Effector CD8-positive, alpha-beta T cell (primary cell): Measurements from ENCODE around the gene TBC1D10A.

Source experiments
- DNase-seq: peaks from one replicate; lab custom pipeline; 2025; lab: John Stamatoyannopoulos, UW

TBC1D10A gene

DNA sequence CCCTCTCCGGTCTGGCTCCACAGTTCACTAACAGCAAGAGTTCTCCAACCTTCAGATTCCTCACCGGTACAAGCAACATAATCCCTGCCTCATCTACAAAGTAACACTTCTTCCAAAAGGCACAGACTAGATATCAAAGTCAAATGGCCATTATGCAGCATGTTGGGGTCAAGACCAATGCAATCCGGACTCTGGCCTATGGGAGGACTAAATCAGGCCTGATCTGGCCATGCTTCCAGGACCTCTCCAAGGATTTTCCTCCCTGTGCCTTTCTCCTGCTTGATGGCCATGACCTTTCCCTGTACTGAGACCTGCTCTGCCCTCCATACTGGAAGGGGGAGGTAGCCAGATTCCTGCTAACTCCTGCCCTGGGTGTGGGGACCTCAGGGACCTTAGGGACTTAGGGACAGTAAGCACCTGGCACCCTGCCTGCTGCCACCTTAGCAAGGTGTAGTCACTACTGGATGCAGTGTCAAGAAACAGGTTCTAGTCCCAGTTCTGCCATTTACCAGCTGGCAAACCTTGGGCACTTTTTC is 6.7 kb downstream of the TBC1D10A start:
- DNase-seq: no peak

DNA sequence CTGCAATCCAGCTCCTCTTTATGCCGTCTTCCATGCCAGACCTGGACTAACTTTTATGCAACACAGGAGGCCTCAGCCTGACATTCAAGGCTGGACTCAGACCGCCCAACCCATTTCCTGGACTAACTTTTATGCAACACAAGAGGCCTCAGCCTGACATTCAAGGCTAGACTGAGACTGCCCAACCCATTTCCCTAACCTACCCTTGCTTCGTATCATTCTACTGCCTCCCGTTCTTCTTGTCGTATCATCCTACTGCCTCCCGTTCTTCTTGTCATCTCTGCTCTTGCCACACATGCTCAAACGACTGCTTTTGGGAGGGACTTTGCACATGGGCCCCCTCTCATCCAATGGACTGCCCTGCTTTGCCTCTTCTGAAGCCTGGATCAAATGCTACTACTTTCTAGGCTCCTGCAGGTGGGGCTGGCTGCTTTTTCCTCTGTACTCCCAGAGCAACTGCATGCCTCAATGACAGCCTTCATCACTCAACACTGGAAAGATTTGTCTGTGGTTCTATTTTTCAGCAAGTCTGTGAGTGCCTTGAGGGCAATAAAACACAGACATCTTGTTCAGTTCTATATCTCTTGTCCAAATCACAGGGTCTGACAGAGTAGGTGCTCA is 7.8 kb downstream of the TBC1D10A start:
- DNase-seq: no peak

DNA sequence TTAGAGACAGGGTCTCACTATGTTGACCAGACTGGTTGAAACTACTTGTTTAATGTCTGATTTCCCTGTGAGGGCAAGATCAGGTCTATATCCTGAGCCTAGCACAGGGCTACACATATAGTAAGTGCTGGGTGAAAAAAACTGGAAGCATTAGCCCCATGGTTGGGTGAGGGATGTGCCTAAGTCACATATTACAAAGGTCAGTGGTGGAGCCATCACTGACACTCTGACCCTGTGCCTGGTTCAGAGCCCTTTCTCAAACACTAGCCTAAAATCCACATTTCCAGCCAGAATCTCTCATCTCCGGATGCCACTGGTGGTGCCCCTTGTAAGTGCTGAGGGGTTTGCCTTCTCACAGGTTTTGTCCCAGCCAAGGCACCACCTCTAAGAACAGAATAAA is 9.0 kb downstream of the TBC1D10A start:
- no peak for DNase-seq

DNA sequence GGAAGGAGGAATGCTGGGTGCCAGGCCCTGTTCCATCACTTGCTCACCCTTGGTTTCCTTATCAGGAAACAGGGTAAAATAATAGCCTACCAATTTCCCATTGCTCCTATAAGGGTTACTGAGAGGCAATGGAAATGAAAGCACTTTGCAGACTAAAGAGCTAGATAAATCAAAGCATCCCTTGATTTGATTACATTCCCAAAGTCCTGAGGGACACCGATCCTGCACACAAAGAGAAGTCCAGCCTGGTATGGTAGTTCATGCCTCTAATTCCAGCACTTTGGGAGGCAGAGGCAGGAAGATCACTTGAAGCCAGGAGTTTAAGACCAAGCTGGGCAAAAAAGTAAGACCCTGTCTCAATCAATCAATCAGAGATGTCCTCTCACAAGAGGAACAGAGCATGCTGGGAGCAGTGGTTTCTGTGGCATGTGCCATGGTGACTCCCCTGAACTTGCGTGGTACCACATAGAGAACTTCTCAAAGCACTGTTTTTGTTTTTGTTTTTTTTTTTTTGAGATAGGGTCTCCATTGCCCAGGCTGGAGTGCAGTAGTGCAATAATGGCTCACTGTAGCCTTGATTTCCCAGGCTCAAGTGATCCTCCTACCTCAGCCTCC is 10.7 kb downstream of the TBC1D10A start:
- no peak for DNase-seq

DNA sequence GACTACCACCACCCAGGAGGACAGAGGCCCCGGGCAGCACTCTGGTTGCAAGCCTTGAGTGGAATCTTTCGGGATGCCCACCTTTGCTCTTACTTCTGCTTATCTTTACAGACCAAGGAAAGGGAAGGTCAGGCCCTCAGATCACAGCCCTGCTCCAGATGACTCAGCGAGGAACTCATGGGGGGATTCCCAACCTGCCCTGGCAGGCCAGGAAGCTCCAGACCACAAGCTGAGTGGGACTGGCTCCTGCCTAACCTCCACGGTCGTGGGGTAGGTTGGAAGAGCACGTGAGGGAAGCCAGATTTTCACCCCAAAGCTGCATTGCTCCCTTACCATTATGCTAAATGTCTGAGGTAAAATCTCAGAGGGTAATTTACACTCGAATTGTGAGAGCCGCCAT is 11.8 kb downstream of the TBC1D10A start:
- DNase-seq: peak; percentile 20

GRCh38 chr22:30313527-30314363 is 13.0 kb downstream of the TBC1D10A start:
- DNase-seq: no peak

- DNase-seq: no peak
Measured at GRCh38 chr22:30312053-30312452, 14.7 kb downstream of the TBC1D10A start.

DNA sequence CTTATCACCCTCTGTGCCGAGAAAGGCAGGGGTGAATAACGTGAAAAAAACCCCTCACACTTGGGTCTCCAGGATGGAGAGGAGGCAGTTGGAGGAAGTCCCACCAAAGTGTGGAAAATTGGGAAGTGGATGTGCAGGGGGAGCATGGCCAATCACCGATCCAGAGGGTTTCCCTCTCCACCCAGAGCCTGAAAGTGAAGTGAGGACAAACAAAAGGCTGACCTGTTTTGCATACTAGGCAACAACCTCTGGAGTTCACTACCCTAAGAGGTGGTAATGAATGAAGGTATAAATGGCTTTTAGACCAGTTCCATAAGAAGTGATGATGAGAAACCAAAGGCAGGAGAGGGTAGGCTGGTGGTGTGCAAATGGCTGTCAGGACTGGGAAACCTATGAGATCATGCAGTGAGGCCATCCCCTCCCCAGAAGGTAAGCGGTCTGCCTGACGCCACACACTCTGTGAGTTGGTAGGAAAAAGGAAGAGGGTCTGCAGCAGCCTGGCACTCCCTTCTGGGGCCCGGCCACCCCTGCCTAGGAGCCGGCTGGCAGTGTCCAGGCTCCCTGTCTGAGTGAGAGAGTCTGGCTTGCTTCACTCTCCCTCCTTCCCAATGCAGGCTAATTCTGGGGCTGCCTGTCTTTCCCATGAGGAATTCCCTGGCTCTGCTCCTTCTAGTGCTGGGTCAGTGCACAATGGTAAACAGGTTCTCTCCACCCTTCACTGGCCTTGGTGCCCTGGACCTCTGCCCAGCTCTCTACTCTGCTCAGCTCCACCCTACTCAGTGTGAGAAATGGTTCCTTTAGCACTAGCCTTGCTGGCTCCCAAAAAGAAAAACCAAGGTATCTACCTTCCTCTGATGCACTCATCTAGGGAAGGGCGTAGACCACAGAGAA is 15.6 kb downstream of the TBC1D10A start:
- no peak for DNase-seq

GRCh38 chr22:30309951-30310741 is 16.6 kb downstream of the TBC1D10A start:
- no peak for DNase-seq

DNA sequence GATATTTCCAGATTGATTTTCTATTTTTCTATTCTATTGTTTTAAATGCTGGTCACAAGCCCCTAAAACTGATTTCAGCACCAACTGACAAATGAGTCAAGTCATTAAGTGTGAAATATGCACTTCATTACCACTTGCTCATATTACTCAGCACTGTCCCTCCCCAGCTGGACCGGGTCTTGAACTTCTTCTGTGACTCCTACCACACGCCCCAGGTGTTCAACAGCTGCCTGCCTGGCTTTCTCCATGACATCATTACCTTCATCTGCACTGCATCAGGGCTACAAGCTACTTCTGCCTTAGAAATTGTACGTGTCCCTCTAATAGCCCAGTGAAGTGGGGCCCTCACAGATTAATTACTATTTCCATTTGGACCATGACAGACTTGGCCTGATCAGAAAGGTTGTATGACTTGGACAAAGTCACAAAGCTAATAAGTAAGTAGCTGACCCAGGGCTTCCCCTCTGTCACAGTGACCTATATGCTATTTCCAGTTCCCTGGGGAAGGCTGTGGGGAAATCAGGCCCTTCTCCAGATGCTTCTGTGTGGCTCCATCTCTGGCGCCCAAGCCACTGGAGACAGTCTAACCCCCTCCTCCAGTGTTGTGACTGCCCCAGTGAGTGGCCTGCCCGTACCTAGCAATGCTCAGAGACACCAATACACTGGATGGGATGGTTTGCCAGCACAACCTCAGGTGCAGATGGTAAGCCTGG is 18.1 kb downstream of the TBC1D10A start:
- no peak for DNase-seq

DNA sequence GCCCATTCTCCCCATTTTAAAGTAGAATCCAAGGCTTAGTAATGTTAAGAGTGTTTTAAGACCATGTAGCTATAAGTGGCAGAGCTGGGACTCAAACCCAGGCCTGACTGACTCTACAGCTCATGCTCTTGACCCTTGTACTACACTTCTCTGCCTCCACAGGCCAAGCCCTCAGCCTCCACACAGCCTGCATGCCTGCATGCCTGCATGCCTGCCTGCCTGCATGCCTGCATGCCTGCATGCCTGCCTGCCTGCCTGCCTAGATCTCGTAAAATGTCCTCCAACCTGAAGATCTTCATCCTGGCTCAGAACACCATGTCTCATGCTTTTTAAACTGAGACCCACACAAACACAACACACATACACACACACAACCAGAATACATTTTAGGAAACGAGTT is 18.6 kb downstream of the TBC1D10A start:
- no peak for DNase-seq

- DNase-seq: no peak
Measured at GRCh38 chr22:30307041-30307574, 19.6 kb downstream of the TBC1D10A start.

DNA sequence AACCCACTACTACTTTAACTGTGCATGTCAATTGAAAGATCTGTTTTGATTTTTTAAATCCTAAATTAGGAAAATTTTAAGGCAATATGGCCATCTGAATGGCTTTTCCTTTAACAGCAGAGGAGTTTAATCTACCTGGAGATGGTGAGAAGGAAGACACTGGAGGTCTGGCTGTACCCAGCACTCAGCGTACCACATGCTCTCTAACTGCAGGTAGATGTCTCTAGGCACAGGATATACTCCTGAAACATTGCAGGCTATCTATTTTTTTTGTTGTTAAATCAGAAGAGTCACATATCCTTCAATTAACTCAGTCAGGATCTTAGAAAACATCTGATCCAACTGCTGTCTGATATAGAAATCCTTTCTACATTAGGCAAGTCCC is 20.1 kb downstream of the TBC1D10A start:
- no peak for DNase-seq

DNA sequence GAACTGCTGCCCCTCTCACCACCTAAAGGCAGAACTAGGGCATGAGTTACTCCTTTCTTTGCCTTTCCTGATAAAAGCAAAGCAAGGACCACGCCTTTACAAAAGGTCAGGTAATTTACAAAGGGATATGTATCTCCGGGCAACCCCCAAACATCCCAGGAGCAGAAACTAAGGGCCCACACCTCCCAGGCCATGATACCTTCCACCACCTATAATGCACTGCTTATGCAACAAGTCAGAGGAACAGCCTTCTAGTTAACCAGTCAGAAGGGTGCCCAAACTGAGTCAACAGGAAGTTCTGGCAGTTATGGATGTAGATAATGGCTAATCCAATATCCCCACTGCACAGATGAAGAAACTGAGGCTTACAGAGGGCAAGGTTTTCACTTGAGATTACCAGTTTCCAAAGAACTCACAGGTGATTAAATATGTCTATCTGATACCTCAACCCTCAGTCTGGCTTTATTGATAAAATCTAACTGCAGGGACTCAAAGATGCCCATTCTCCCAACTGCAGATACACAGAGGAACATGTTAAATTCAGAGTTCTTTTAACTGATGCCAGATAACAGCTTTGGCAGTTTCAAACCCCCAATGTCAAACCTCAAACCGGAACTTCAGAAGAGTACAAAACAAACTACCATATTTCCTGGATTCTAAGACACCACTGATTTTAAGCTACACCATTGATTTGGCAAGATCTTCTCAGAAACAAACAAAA is 20.7 kb downstream of the TBC1D10A start:
- DNase-seq: no peak

GRCh38 chr22:30305519-30305905 is 21.2 kb downstream of the TBC1D10A start:
- no peak for DNase-seq

- no peak for DNase-seq
Measured at GRCh38 chr22:30304495-30305244, 22.1 kb downstream of the TBC1D10A start.

DNA sequence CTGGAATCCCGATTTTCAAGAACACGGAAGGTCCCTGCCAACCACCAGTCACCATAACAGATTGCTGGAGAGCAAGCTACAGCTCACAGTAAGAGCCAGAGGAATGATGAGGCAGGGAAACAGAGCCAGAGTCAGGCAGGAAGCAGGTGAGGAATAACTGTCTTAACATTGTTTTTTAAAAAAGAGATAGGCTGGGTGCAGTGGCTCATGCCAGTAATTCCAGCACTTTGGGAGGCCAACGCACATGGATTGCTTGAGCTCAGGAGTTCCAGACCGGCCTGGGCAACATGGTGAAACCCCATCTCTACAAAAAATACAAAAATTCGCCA is 24.0 kb downstream of the TBC1D10A start:
- DNase-seq: no peak

DNA sequence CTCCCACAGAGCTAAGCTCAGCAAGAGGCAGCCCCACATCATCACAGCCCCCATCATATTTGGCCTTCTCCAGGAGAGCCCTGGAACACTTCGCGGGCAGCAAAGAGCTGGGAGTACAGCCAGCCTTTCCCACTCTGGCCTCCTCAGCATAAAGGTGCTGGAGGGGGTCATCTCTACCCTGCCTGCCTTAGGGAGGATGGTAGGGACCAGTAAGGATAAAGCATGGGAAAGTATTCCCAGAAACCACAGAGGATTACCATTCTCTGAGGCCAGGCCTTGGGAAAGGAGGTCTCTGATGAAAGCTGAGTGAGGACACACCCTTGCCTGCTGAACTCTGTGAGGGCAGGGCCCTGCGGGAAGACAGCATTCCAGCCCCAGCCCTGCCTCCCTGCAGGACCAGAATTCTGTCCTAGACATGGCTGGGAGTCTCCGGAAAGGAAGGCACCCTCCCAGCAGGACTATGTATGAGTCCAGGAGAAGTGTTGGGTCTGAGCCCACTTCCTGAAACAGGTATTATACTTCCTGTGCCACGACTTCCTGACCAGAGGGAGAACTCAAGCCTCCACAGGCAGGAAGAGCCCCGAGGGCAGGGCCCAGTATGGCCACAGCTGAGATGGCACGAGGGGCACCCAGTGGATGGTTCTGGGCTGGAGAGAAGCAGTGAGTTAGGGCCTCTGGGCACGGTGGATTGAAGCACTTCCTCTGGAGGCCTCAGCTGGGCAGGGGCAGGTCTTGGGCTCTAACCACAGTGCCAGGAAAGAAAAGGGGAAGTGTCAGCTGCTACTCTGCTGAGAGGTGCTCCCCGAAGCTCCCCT is 24.5 kb downstream of the TBC1D10A start:
- DNase-seq: no peak
